ENCODE results near the gene TXNDC9. TPM values are rescaled to one million over a fixed set of nuclear protein-coding genes. Genes with fewer than 3 reads are reported as not detected.
"Not testable (repeated sequence)": the region's sequence is repeated elsewhere in the genome, so short reads cannot be mapped to it uniquely, and the experiment has no call there.

TXNDC9 gene
- total RNA-seq, 2 experiments from 2014 or later, result 8.3 TPM

DNA sequence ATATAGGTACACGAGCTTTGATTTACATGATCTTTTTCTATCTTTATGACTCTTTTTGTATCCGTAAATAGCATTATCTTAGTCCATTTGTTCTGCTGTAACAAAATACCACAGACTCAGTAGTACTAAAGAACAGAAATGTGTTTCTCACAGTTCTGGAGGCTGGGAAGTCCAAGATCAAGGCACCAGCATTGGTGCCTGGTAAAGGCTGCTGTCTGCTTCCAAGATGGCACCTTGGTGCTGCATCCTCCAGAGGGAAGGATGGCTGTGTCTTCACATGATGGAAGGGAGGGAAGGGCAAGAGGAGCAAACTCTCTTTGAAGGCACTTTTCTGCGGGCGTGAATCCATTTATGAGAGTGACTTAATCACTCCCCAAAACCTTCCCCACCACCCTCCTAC is 37.0 kb upstream of the TXNDC9 start:
- DNase-seq (no peak), ATAC-seq (ENCODE audit: poor library complexity) (no peak)
- Mint-ChIP-seq H3K4me1 (ENCODE audit: low read depth) (no peaks in the 10 kb centered on the region), H3K4me3 (no peak overlapping the region), H3K27me3 (no peaks in the 10 kb centered on the region), H3K9me3 (no peaks in the 10 kb centered on the region), H3K36me3 (ENCODE audit: low read depth) (peaks cover 97% of the 10 kb centered on the region), H3K27ac (no peak overlapping the region)
- Histone ChIP-seq H3K27ac (ENCODE audit: low read depth in 1 of 2, low read length in 2 of 2) (no peak overlapping the region), H3K36me3 (ENCODE audit: insufficient read depth, low read length) (peaks cover 87% of the 10 kb centered on the region), H3K4me3 (ENCODE audit: low read length) (no peak overlapping the region), H3K27me3 (ENCODE audit: control insufficient read depth in 1 of 2, insufficient read depth in 2 of 2, low read length in 2 of 2) (no peaks in the 10 kb centered on the region), H3K4me1 (ENCODE audit: insufficient read depth, low read length) (no peaks in the 10 kb centered on the region), H3K9me3 (ENCODE audit: control insufficient read depth in 1 of 2, insufficient read depth in 1 of 2, low read length in 2 of 2) (peaks cover 0 to 5% of the 10 kb centered on the region in 2 experiments)
- intact Hi-C loops (cut with DNase I, micrococcal nuclease), result no loop called here
- ChIA-PET CTCF (no interaction called here), POLR2A (no interaction called here)
- TF ChIP-seq, protein P1, sequence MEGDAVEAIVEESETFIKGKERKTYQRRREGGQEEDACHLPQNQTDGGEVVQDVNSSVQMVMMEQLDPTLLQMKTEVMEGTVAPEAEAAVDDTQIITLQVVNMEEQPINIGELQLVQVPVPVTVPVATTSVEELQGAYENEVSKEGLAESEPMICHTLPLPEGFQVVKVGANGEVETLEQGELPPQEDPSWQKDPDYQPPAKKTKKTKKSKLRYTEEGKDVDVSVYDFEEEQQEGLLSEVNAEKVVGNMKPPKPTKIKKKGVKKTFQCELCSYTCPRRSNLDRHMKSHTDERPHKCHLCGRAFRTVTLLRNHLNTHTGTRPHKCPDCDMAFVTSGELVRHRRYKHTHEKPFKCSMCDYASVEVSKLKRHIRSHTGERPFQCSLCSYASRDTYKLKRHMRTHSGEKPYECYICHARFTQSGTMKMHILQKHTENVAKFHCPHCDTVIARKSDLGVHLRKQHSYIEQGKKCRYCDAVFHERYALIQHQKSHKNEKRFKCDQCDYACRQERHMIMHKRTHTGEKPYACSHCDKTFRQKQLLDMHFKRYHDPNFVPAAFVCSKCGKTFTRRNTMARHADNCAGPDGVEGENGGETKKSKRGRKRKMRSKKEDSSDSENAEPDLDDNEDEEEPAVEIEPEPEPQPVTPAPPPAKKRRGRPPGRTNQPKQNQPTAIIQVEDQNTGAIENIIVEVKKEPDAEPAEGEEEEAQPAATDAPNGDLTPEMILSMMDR (IDR thresholded peaks at IDR 0.05), result no peak

DNA sequence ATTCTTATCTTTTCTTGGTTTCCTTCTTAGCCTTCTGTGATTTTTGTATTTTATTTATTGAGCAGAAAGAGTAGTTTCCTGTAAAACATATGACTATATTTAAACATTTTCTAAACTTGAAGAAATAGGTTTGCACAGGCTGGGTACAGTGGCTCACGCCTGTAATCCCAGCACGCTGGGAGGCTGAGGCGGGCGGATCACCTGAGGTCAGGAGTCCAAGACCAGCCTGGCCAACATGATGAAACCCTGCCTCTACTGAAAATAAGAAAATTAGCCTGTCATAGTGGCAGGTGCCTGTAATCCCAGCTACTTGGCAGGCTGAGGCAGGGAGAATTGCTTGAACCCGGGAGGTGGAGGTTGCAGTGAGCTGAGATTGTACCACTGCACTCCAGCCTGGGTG is 32.7 kb upstream of the TXNDC9 start:
- POLR2A ChIA-PET, result not testable (repeated sequence)
- peaks cover 89% of the 10 kb centered on the region for H3K36me3 ChIP-seq (ENCODE audit: insufficient read depth, low read length)
- H3K36me3 Mint-ChIP-seq (ENCODE audit: low read depth), result peaks cover 94% of the 10 kb centered on the region

DNA sequence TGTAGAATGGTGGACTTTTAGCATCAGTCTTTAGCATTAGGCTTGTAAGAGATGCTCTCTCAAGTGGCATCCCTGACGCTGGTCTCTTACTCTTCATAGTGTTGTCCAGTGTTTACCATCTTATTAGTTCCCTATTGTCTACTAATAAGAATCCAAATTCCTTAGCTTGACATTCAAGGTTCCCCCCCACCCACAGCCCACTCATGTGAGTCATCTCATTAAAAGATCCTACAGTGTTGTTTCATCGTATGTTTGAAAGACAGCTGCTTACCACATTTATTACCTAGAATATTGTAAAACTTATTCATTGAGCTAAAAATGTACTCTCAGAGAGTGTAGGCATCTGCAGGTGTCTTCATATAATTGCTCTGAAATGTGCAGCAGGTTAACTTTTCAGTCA is 29.5 kb upstream of the TXNDC9 start:
- POLR2A ChIA-PET, result no interaction called here
- Histone ChIP-seq H3K27ac (ENCODE audit: low read depth in 1 of 2, low read length in 2 of 2) (no peak overlapping the region), H3K36me3 (ENCODE audit: insufficient read depth, low read length) (peaks cover 84% of the 10 kb centered on the region), H3K27me3 (ENCODE audit: control insufficient read depth in 1 of 2, insufficient read depth in 2 of 2, low read length in 2 of 2) (no peaks in the 10 kb centered on the region), H3K9me3 (ENCODE audit: control insufficient read depth in 1 of 2, insufficient read depth in 1 of 2, low read length in 2 of 2) (no peaks in the 10 kb centered on the region), H3K4me3 (ENCODE audit: low read length) (no peak overlapping the region), H3K4me1 (ENCODE audit: insufficient read depth, low read length) (no peaks in the 10 kb centered on the region)
- ATAC-seq (ENCODE audit: poor library complexity), result no peak
- no peaks in the 10 kb centered on the region for H3K4me1 Mint-ChIP-seq (ENCODE audit: low read depth)
- H3K4me3 Mint-ChIP-seq, result no peak overlapping the region
- TF ChIP-seq, protein P1 (IDR thresholded peaks at IDR 0.05), result no peak
- intact Hi-C loops (cut with DNase I, micrococcal nuclease), result no loop called here
- H3K9me3 Mint-ChIP-seq, result no peaks in the 10 kb centered on the region
- DNase-seq, result no peak
- CTCF ChIA-PET, result interaction anchor here (1.2 to 1.5 kb wide), 4 partner anchors 11 to 124 kb away, joined by 3 read pairs; partner anchors contain the start of genes EIF5B and REV1
- H3K36me3 Mint-ChIP-seq (ENCODE audit: low read depth), result peaks cover 89% of the 10 kb centered on the region
- no peak overlapping the region for H3K27ac Mint-ChIP-seq
- no peaks in the 10 kb centered on the region for H3K27me3 Mint-ChIP-seq

More for the DNA sequence above, 32.7 kb upstream of the TXNDC9 start:
- H3K27me3 Mint-ChIP-seq; H3K27me3 ChIP-seq (ENCODE audit: control insufficient read depth in 1 of 2, insufficient read depth in 2 of 2, low read length in 2 of 2); DNase-seq; H3K4me1 ChIP-seq (ENCODE audit: insufficient read depth, low read length); H3K9me3 ChIP-seq (ENCODE audit: control insufficient read depth in 1 of 2, insufficient read depth in 1 of 2, low read length in 2 of 2); H3K4me1 Mint-ChIP-seq (ENCODE audit: low read depth); H3K4me3 ChIP-seq (ENCODE audit: low read length); H3K4me3 Mint-ChIP-seq; intact Hi-C loops (cut with DNase I, micrococcal nuclease); H3K27ac ChIP-seq (ENCODE audit: low read depth in 1 of 2, low read length in 2 of 2); H3K9me3 Mint-ChIP-seq; H3K27ac Mint-ChIP-seq; ATAC-seq (ENCODE audit: poor library complexity): not testable (repeated sequence)
- CTCF ChIA-PET, result interaction anchor here (0.6 kb wide), 1 partner anchor 48 kb away, joined by 3 read pairs; no protein-coding TSS in a partner anchor

DNA sequence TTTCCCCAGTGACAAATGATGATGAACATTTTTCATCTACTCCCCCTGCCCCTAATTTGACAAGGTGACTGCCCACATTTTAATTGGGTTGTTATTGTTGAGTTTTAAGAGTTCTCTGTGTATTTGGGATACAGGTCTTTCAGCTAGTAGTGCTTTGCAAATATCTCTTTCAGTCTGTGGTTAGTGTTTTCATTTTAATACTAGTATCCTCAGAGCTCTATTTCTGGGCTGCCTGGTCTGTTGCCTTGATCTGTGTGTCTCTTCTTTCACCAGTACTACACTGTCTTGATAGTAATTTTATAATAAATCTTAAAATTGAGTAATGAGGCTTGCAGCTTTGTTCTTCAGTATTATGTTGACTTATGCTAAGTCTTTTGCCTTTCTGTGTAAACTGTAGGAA is 20.7 kb upstream of the TXNDC9 start:
- Histone ChIP-seq H3K9me3 (ENCODE audit: control insufficient read depth in 1 of 2, insufficient read depth in 1 of 2, low read length in 2 of 2) (no peaks in the 10 kb centered on the region), H3K36me3 (ENCODE audit: insufficient read depth, low read length) (peaks cover 8% of the 10 kb centered on the region), H3K4me3 (ENCODE audit: low read length) (no peak overlapping the region), H3K27me3 (ENCODE audit: control insufficient read depth in 1 of 2, insufficient read depth in 2 of 2, low read length in 2 of 2) (no peaks in the 10 kb centered on the region), H3K4me1 (ENCODE audit: insufficient read depth, low read length) (no peaks in the 10 kb centered on the region), H3K27ac (ENCODE audit: low read depth in 1 of 2, low read length in 2 of 2) (no peak overlapping the region)
- H3K4me3 Mint-ChIP-seq, result no peak overlapping the region
- intact Hi-C loops (cut with DNase I, micrococcal nuclease), result no loop called here
- TF ChIP-seq, protein P1 (IDR thresholded peaks at IDR 0.05), result no peak
- no peak for ATAC-seq (ENCODE audit: poor library complexity)
- H3K27me3 Mint-ChIP-seq, result no peaks in the 10 kb centered on the region
- CTCF ChIA-PET, result interaction anchor here (1.3 to 2.6 kb wide), 2 partner anchors 20 to 24 kb away, joined by 3 to 6 read pairs; partner anchors contain the start of genes EIF5B and TXNDC9
- H3K4me1 Mint-ChIP-seq (ENCODE audit: low read depth), result peaks cover 41% of the 10 kb centered on the region
- H3K36me3 Mint-ChIP-seq (ENCODE audit: low read depth), result peaks cover 24% of the 10 kb centered on the region
- H3K27ac Mint-ChIP-seq, result no peak overlapping the region
- no peak for DNase-seq
- H3K9me3 Mint-ChIP-seq, result no peaks in the 10 kb centered on the region
- POLR2A ChIA-PET, result interaction anchor here (1.2 kb wide), 1 partner anchor 22 kb away, joined by 3 read pairs; no protein-coding TSS in a partner anchor

DNA sequence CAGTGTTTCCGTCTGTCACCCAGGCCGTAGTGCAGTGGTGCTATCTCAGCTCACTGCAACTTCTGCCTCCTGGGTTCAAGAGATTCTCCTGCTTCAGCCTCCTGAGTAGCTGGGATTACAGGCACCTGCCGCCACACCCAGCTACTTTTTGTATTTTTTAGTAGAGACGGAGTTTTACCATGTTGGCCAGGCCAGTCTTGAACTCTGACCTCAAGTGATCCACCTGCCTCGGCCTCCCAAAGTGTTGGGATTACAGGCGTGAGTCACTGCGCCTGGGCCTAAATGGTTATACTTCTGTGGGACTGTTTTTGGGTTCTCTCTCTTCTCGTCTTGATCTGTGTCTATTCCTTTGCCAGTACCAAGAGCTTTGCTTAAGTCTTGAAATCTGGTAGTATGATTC is 18.7 kb upstream of the TXNDC9 start:
- H3K4me3 ChIP-seq (ENCODE audit: low read length); intact Hi-C loops (cut with DNase I, micrococcal nuclease); H3K27ac ChIP-seq (ENCODE audit: low read depth in 1 of 2, low read length in 2 of 2); POLR2A ChIA-PET; H3K4me3 Mint-ChIP-seq; H3K4me1 ChIP-seq (ENCODE audit: insufficient read depth, low read length); H3K36me3 Mint-ChIP-seq (ENCODE audit: low read depth); H3K27ac Mint-ChIP-seq; H3K27me3 Mint-ChIP-seq; DNase-seq; ATAC-seq (ENCODE audit: poor library complexity); H3K9me3 Mint-ChIP-seq; H3K27me3 ChIP-seq (ENCODE audit: control insufficient read depth in 1 of 2, insufficient read depth in 2 of 2, low read length in 2 of 2); H3K9me3 ChIP-seq (ENCODE audit: control insufficient read depth in 1 of 2, insufficient read depth in 1 of 2, low read length in 2 of 2); H3K36me3 ChIP-seq (ENCODE audit: insufficient read depth, low read length): not testable (repeated sequence)
- H3K4me1 Mint-ChIP-seq (ENCODE audit: low read depth), result peaks cover 57% of the 10 kb centered on the region
- CTCF ChIA-PET, result interaction anchor here (0.9 kb wide), 1 partner anchor 9 kb away, joined by 3 read pairs; no protein-coding TSS in a partner anchor
